Vagina (tissue), 2 donors: ENCODE data around the gene C1QTNF6. TPM values are rescaled to one million over a fixed set of nuclear protein-coding genes. Genes with fewer than 3 reads are reported as not detected.

Source experiments
- DNase-seq, 2 donors: peaks; one replicate each; pipeline ENCODE4 v3.0.0-alpha.2; 2017; ENCODE audit errors: extremely low spot score in 2 of 2
- H3K27ac ChIP-seq: fragments of 200-600 bp; sonication (generic); one replicate; pipeline ENCODE4 v1.5.1; 2019
- H3K27me3 ChIP-seq: fragments of 200-600 bp; sonication (generic); one replicate; pipeline ENCODE4 v1.5.1; 2019
- H3K36me3 ChIP-seq, 2 donors: fragments of 200-600 bp; sonication (generic); one replicate each; pipeline ENCODE4 v1.5.1; 2017 to 2019
- H3K4me1 ChIP-seq: fragments of 200-600 bp; sonication (generic); one replicate; pipeline ENCODE4 v1.5.1; 2019
- H3K4me3 ChIP-seq, 2 donors: fragments of 200-600 bp; sonication (generic); 1 replicate in 1 of 2; 2 replicates in 1 of 2; pipeline ENCODE4 v1.5.1; 2016 to 2019
- H3K9me3 ChIP-seq: fragments of 200-600 bp; sonication (generic); one replicate; pipeline ENCODE4 v1.5.1; 2019
- CTCF ChIP-seq, 3 experiments: fragments of 450-650 bp in 2 of 3; fragments of 200-600 bp in 1 of 3; sonication (generic) in 1 of 3; IDR thresholded peaks; one replicate each; pipeline ENCODE4 v1.5.1; 2017 to 2019; ENCODE audit warnings: antibody characterized with exemption in 3 of 3, mild to moderate bottlenecking in 2 of 3, moderate library complexity in 2 of 3
- POLR2A ChIP-seq, 2 donors: fragments of 450-650 bp; IDR thresholded peaks; one replicate each; pipeline ENCODE4 v1.6.1; 2017; ENCODE audit warnings: antibody characterized with exemption in 2 of 2, mild to moderate bottlenecking in 2 of 2, moderate library complexity in 2 of 2
- POLR2AphosphoS5 ChIP-seq, 2 donors: sonication (generic); formaldehyde crosslinking; IDR thresholded peaks; one replicate each; pipeline ENCODE4 v1.9.0; 2017; ENCODE audit warnings: antibody characterized with exemption in 2 of 2, mild to moderate bottlenecking in 2 of 2, low read depth in 1 of 2; ENCODE audit not compliant: insufficient read depth in 1 of 2
- intact Hi-C: fragments of 100-400 bp; cut with DNase I; formaldehyde crosslinking; loops from one replicate; pipeline ENCODE4 v1.15.1; 2023
- total RNA-seq: library from RNA; depleted of rRNA; stranded (reverse); fragments of >200 nt; gene quantifications from one replicate; pipeline ENCODE4 v1.2.3, GENCODE V29; 2016

C1QTNF6 gene
- total RNA-seq, 1 donor from 2014 or later, result 4.9 TPM

- DNase-seq, result no peak
- Histone ChIP-seq H3K27ac (no peak overlapping the region), H3K27me3 (no peaks in the 10 kb centered on the region), H3K4me3 (no peak overlapping the region), H3K36me3 (no peaks in the 10 kb centered on the region), H3K4me1 (no peaks in the 10 kb centered on the region), H3K9me3 (no peaks in the 10 kb centered on the region)
- TF ChIP-seq POLR2AphosphoS5 (IDR thresholded peaks at IDR 0.05; ENCODE audit: insufficient read depth in 1 of 2, low read depth in 1 of 2), result no peak
- TF ChIP-seq POLR2A (IDR thresholded peaks at IDR 0.05), result no peak
- intact Hi-C loops, result no loop called here
Measured at GRCh38 chr22:37210041-37210803, 22.2 kb upstream of the C1QTNF6 start.

- Histone ChIP-seq H3K27me3 (no peaks in the 10 kb centered on the region), H3K4me3 (no peak overlapping the region), H3K9me3 (no peaks in the 10 kb centered on the region), H3K36me3 (no peaks in the 10 kb centered on the region), H3K27ac (no peak overlapping the region), H3K4me1 (no peaks in the 10 kb centered on the region)
- intact Hi-C loops, result no loop called here
- DNase-seq, result no peak
- TF ChIP-seq CTCF (IDR thresholded peaks at IDR 0.05), result no peak
- TF ChIP-seq POLR2A (IDR thresholded peaks at IDR 0.05), result no peak
- TF ChIP-seq POLR2AphosphoS5 (IDR thresholded peaks at IDR 0.05; ENCODE audit: insufficient read depth in 1 of 2, low read depth in 1 of 2), result no peak
Measured at GRCh38 chr22:37209140-37209845, 21.2 kb upstream of the C1QTNF6 start.

- no peaks in the 10 kb centered on the region for H3K9me3 ChIP-seq
- no peak overlapping the region for H3K27ac ChIP-seq
- intact Hi-C loops, result no loop called here
- H3K27me3 ChIP-seq, result no peaks in the 10 kb centered on the region
- TF ChIP-seq POLR2AphosphoS5 (IDR thresholded peaks at IDR 0.05; ENCODE audit: insufficient read depth in 1 of 2, low read depth in 1 of 2), result no peak
- TF ChIP-seq POLR2A (IDR thresholded peaks at IDR 0.05), result no peak
- no peak for TF ChIP-seq CTCF (IDR thresholded peaks at IDR 0.05)
- no peak overlapping the region for H3K4me3 ChIP-seq
- no peak for DNase-seq
- H3K4me1 ChIP-seq, result no peaks in the 10 kb centered on the region
- H3K36me3 ChIP-seq, result no peaks in the 10 kb centered on the region
Measured at GRCh38 chr22:37208401-37209139, 20.5 kb upstream of the C1QTNF6 start.

- Histone ChIP-seq H3K4me1 (no peaks in the 10 kb centered on the region), H3K4me3 (no peak overlapping the region), H3K27ac (no peak overlapping the region), H3K36me3 (no peaks in the 10 kb centered on the region), H3K9me3 (no peaks in the 10 kb centered on the region), H3K27me3 (no peaks in the 10 kb centered on the region)
- DNase-seq, result no peak
- intact Hi-C loops, result no loop called here
- no peak for TF ChIP-seq CTCF (IDR thresholded peaks at IDR 0.05)
- TF ChIP-seq POLR2A (IDR thresholded peaks at IDR 0.05), result no peak
- no peak for TF ChIP-seq POLR2AphosphoS5 (IDR thresholded peaks at IDR 0.05; ENCODE audit: insufficient read depth in 1 of 2, low read depth in 1 of 2)
Measured at GRCh38 chr22:37207981-37208380, 19.9 kb upstream of the C1QTNF6 start.
